HG02759 (cell line): ENCODE measurements around the gene CRADD.

Experiments
- ATAC-seq: cut with Tn5 transposase; IDR thresholded peaks from one replicate; pipeline ENCODE4 v1.9.1; 2021; ENCODE audit warnings: mild to moderate bottlenecking, moderate library complexity; ENCODE audit not compliant: unreplicated experiment

CRADD gene

GRCh38 chr12:93836620-93837260, 159.6 kb downstream of the CRADD start:
- ATAC-seq: no peak

- no peak for ATAC-seq
Measured at GRCh38 chr12:93838193-93838592, 161.0 kb downstream of the CRADD start.

GRCh38 chr12:93839064-93839463, 161.9 kb downstream of the CRADD start:
- no peak for ATAC-seq

GRCh38 chr12:93841671-93842070, 164.5 kb downstream of the CRADD start:
- no peak for ATAC-seq

GRCh38 chr12:93844164-93844784, 167.1 kb downstream of the CRADD start:
- no peak for ATAC-seq

- ATAC-seq: no peak
Measured at GRCh38 chr12:93846936-93847516, 169.9 kb downstream of the CRADD start.

GRCh38 chr12:93847517-93848474, 170.6 kb downstream of the CRADD start:
- ATAC-seq: peak; percentile 88

- no peak for ATAC-seq
Measured at GRCh38 chr12:93848523-93849101, 171.4 kb downstream of the CRADD start.

- ATAC-seq: no peak
Measured at GRCh38 chr12:93849946-93850345, 172.8 kb downstream of the CRADD start.

GRCh38 chr12:93850481-93851256, 173.5 kb downstream of the CRADD start:
- ATAC-seq: no peak

GRCh38 chr12:93851257-93851671, 174.1 kb downstream of the CRADD start:
- ATAC-seq: no peak

- ATAC-seq: no peak
Measured at GRCh38 chr12:93852173-93852591, 175.0 kb downstream of the CRADD start.

GRCh38 chr12:93853698-93854478, 176.7 kb downstream of the CRADD start:
- no peak for ATAC-seq

- ATAC-seq: no peak
Measured at GRCh38 chr12:93855261-93855660, 178.1 kb downstream of the CRADD start.

- no peak for ATAC-seq
Measured at GRCh38 chr12:93856611-93857010, 179.4 kb downstream of the CRADD start.

- no peak for ATAC-seq
Measured at GRCh38 chr12:93857279-93857938, 180.2 kb downstream of the CRADD start.

- ATAC-seq: no peak
Measured at GRCh38 chr12:93857991-93858447, 180.8 kb downstream of the CRADD start.

GRCh38 chr12:93860668-93861373, 183.6 kb downstream of the CRADD start:
- no peak for ATAC-seq
